Measurements from ENCODE around the gene RASGRP3.
A peak's percentile ranks its signal among the peaks of the same experiment; 100 is the strongest.

RASGRP3 gene

DNA sequence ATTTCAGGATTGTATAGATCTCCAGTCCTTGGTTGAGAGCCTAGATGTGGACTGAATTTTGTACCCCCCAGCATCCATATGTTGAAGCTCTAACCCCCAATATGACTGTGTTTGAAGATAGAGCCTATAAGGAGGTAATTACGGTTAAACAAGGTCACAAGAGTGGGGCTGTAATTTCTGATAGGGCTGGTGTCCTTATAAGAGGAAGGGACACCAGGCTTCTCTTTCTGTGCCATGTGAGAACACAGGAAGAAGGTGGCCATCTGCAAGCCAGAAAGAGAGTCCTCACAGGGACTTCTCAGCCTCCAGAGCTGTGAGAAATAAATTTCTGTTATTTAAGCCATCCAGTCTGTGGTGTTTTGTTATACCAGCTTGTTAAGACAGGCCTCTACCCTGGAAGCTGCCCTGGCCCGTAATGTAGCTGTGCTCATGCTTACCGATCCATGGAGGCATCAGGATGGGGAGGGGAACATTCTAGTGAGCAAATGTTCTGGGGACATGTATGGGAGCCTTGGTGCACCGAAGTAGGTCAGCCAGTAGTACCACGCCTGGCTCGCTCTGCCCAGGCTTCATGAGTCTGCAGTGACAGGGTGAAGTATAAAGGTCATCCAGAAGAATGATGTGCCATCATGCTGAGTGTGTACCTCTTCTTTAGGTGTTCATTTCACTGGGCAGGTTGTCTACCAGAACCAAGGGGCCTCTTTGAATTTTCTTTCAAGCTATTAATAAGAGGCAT is 16.1 kb downstream of the RASGRP3 start:
- H3K27ac ChIP-seq (replicated peaks), result no peak overlapping the region
- DNase-seq (ENCODE audit: low read depth in 1 of 2, low spot score in 1 of 2), result no peak
- H3K4me3 ChIP-seq (replicated peaks; ENCODE audit: insufficient read depth, low read length), result no peak overlapping the region
- H3K27me3 ChIP-seq (ENCODE audit: insufficient read depth, poor library complexity, severe bottlenecking), result no peaks in the 10 kb centered on the region
- TF ChIP-seq GABPA (IDR thresholded peaks at IDR 0.05; ENCODE audit: low read depth) (no peak), POLR2AphosphoS5 (IDR thresholded peaks at IDR 0.05; ENCODE audit: low read depth) (no peak)

GRCh38 chr2:33494155-33494779 is 17.8 kb downstream of the RASGRP3 start:
- Histone ChIP-seq H3K27ac (replicated peaks) (no peak overlapping the region), H3K4me3 (replicated peaks; ENCODE audit: insufficient read depth, low read length) (no peak overlapping the region)
- DNase-seq (ENCODE audit: low read depth in 1 of 2, low spot score in 1 of 2), result no peak

DNA sequence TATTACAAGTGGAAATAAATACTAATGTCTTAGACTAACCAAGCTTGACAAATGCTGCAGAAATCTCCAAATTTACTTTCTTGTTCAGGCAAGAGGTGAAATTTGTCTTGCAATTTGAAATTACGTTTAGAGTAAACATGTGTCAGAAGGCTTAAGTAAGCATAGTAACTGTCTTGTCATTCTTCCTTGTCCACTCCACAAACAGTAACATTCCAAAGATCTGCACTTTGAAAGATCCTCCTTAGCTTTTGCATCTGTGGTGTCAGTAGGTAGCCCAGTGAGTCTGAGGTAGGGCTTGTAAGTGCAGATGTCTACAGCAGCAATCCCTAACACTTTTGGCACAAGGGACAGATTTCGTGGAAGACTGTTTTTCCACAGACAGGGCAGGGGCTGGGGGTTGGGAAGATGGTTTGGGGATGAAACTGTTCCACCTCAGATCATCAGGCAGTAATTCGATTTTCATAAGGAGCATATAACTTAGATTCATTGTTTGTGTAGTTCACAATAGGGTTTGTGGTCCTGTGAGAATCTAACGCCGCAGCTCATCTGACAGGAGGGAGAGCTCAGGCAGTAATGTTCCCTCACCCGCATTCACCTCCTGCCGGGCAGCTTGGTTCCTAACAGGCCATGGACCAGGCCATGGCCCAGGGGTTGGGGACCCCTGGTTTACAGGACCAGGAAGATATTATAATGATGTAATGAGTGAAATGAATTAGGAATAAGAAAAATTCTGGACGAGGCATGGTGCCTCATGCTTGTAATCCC is 18.6 kb downstream of the RASGRP3 start:
- no peak overlapping the region for H3K4me3 ChIP-seq (replicated peaks; ENCODE audit: insufficient read depth, low read length)
- no peaks in the 10 kb centered on the region for H3K27me3 ChIP-seq (ENCODE audit: insufficient read depth, poor library complexity, severe bottlenecking)
- DNase-seq (ENCODE audit: low read depth in 1 of 2, low spot score in 1 of 2), result no peak
- no peak for TF ChIP-seq CTCF (IDR thresholded peaks at IDR 0.05; ENCODE audit: insufficient read depth, low read length)
- TF ChIP-seq, protein P1, sequence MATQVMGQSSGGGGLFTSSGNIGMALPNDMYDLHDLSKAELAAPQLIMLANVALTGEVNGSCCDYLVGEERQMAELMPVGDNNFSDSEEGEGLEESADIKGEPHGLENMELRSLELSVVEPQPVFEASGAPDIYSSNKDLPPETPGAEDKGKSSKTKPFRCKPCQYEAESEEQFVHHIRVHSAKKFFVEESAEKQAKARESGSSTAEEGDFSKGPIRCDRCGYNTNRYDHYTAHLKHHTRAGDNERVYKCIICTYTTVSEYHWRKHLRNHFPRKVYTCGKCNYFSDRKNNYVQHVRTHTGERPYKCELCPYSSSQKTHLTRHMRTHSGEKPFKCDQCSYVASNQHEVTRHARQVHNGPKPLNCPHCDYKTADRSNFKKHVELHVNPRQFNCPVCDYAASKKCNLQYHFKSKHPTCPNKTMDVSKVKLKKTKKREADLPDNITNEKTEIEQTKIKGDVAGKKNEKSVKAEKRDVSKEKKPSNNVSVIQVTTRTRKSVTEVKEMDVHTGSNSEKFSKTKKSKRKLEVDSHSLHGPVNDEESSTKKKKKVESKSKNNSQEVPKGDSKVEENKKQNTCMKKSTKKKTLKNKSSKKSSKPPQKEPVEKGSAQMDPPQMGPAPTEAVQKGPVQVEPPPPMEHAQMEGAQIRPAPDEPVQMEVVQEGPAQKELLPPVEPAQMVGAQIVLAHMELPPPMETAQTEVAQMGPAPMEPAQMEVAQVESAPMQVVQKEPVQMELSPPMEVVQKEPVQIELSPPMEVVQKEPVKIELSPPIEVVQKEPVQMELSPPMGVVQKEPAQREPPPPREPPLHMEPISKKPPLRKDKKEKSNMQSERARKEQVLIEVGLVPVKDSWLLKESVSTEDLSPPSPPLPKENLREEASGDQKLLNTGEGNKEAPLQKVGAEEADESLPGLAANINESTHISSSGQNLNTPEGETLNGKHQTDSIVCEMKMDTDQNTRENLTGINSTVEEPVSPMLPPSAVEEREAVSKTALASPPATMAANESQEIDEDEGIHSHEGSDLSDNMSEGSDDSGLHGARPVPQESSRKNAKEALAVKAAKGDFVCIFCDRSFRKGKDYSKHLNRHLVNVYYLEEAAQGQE (IDR thresholded peaks at IDR 0.05; ENCODE audit: insufficient replicate concordance, low read depth), result no peak
- TF ChIP-seq GABPA (IDR thresholded peaks at IDR 0.05; ENCODE audit: low read depth), result no peak
- no peak overlapping the region for H3K27ac ChIP-seq (replicated peaks)

More at GRCh38 chr2:33494155-33494779, 17.8 kb downstream of the RASGRP3 start:
- no peaks in the 10 kb centered on the region for H3K27me3 ChIP-seq (ENCODE audit: insufficient read depth, poor library complexity, severe bottlenecking)
- TF ChIP-seq CTCF (IDR thresholded peaks at IDR 0.05; ENCODE audit: insufficient read depth, low read length), result no peak
- TF ChIP-seq SPI1 (IDR thresholded peaks at IDR 0.05; ENCODE audit: borderline replicate concordance, low read depth), result peak; percentile 65

DNA sequence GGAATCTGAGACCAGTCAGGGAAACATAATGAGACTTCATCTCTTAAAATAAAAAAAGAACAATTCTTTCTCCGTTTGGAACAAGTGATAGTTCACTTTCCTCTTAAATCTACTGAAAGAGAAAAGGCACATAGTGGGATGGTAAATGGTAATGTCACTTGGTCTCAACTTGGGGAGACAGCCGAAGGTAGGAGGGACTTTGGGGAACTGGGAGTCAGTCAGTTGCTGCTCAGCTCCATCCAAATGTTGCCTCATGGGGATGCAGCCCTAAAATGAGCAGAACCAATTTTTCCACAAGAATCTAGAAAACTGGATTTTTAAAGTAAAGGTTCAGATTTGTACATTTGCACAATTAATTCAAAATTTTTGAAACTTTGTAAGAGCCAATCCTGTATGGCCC is 19.2 kb downstream of the RASGRP3 start:
- Histone ChIP-seq H3K4me3 (replicated peaks; ENCODE audit: insufficient read depth, low read length) (no peak overlapping the region), H3K27ac (replicated peaks) (no peak overlapping the region)

GRCh38 chr2:33496150-33496549 is 19.7 kb downstream of the RASGRP3 start:
- no peak overlapping the region for H3K4me3 ChIP-seq (replicated peaks; ENCODE audit: insufficient read depth, low read length)
- DNase-seq (ENCODE audit: low read depth in 1 of 2, low spot score in 1 of 2), result no peak
- no peak for TF ChIP-seq GABPA (IDR thresholded peaks at IDR 0.05; ENCODE audit: low read depth)
- TF ChIP-seq, protein P1 (IDR thresholded peaks at IDR 0.05; ENCODE audit: insufficient replicate concordance, low read depth), result no peak
- TF ChIP-seq SPI1 (IDR thresholded peaks at IDR 0.05; ENCODE audit: borderline replicate concordance, low read depth), result no peak
- TF ChIP-seq POLR2AphosphoS5 (IDR thresholded peaks at IDR 0.05; ENCODE audit: low read depth), result no peak
- TF ChIP-seq CTCF (IDR thresholded peaks at IDR 0.05; ENCODE audit: insufficient read depth, low read length), result no peak
- peak overlapping the region; percentile 55; the same call in 1 of the 2 replicates for H3K27ac ChIP-seq (replicated peaks)
- H3K27me3 ChIP-seq (ENCODE audit: insufficient read depth, poor library complexity, severe bottlenecking), result no peaks in the 10 kb centered on the region

More for the DNA sequence above, 19.2 kb downstream of the RASGRP3 start:
- no peak for TF ChIP-seq POLR2AphosphoS5 (IDR thresholded peaks at IDR 0.05; ENCODE audit: low read depth)
- TF ChIP-seq SPI1 (IDR thresholded peaks at IDR 0.05; ENCODE audit: borderline replicate concordance, low read depth), result no peak
- DNase-seq (ENCODE audit: low read depth in 1 of 2, low spot score in 1 of 2), result no peak
- H3K27me3 ChIP-seq (ENCODE audit: insufficient read depth, poor library complexity, severe bottlenecking), result no peaks in the 10 kb centered on the region
